Neutrophil (primary cell): ENCODE results near the gene UGT1A4.

Source experiments
- H3K27ac ChIP-seq: fragments of 200-600 bp; sonication (generic); 2 replicates; pipeline ENCODE4 v1.5.1; 2016; ENCODE audit warnings: mild to moderate bottlenecking, moderate library complexity
- H3K27me3 ChIP-seq: fragments of 200-600 bp; sonication (generic); 2 replicates; pipeline ENCODE4 v1.6.0; 2016; ENCODE audit warnings: mild to moderate bottlenecking
- H3K36me3 ChIP-seq: fragments of 200-600 bp; sonication (generic); 2 replicates; pipeline ENCODE4 v1.5.1; 2017
- H3K4me1 ChIP-seq, 2 experiments: fragments of 200-600 bp in 1 of 2; sonication (generic) in 1 of 2; 1 replicate in 1 of 2; 2 replicates in 1 of 2; pipeline versions ENCODE4 v1.5.1 to v1.6.1; 2013 to 2016; ENCODE audit warnings: low read depth in 1 of 2, low read length in 1 of 2, mild to moderate bottlenecking in 1 of 2, moderate library complexity in 1 of 2; ENCODE audit not compliant: control insufficient read depth in 1 of 2, insufficient read depth in 1 of 2
- H3K4me3 ChIP-seq, 2 experiments: fragments of 200-600 bp in 1 of 2; sonication (generic) in 1 of 2; 1 replicate in 1 of 2; 2 replicates in 1 of 2; pipeline ENCODE4 v1.5.1; 2013 to 2016; ENCODE audit warnings: low read depth in 1 of 2, low read length in 1 of 2, mild to moderate bottlenecking in 1 of 2, moderate library complexity in 1 of 2
- H3K9me3 ChIP-seq: fragments of 200-600 bp; sonication (generic); 2 replicates; pipeline ENCODE4 v1.5.1; 2016
- CTCF ChIP-seq: fragments of 200-600 bp; sonication (generic); IDR thresholded peaks from 2 replicates; pipeline ENCODE4 v1.5.1; 2016; ENCODE audit warnings: antibody characterized with exemption

UGT1A4 gene

GRCh38 chr2:233795735-233796171 is 77.2 kb downstream of the UGT1A4 start:
- no peak overlapping the region for H3K27ac ChIP-seq
- no peaks in the 10 kb centered on the region for H3K9me3 ChIP-seq
- no peaks in the 10 kb centered on the region for H3K36me3 ChIP-seq
- no peak for TF ChIP-seq CTCF
- no peaks in the 10 kb centered on the region for H3K4me1 ChIP-seq
- H3K4me3 ChIP-seq = no peak overlapping the region
- H3K27me3 ChIP-seq = no peaks in the 10 kb centered on the region

GRCh38 chr2:233796254-233796653 is 77.7 kb downstream of the UGT1A4 start:
- H3K4me1 ChIP-seq = no peaks in the 10 kb centered on the region
- no peaks in the 10 kb centered on the region for H3K27me3 ChIP-seq
- H3K36me3 ChIP-seq = no peaks in the 10 kb centered on the region
- no peak overlapping the region for H3K4me3 ChIP-seq
- H3K9me3 ChIP-seq = no peaks in the 10 kb centered on the region
- TF ChIP-seq CTCF = no peak
- H3K27ac ChIP-seq = no peak overlapping the region

GRCh38 chr2:233798335-233799086 is 80.0 kb downstream of the UGT1A4 start:
- TF ChIP-seq CTCF = no peak
- Histone ChIP-seq H3K27ac (no peak overlapping the region), H3K4me1 (no peaks in the 10 kb centered on the region), H3K9me3 (no peaks in the 10 kb centered on the region), H3K4me3 (no peak overlapping the region), H3K27me3 (no peaks in the 10 kb centered on the region), H3K36me3 (no peaks in the 10 kb centered on the region)

GRCh38 chr2:233799087-233799665 is 80.6 kb downstream of the UGT1A4 start:
- no peaks in the 10 kb centered on the region for H3K27me3 ChIP-seq
- no peak overlapping the region for H3K4me3 ChIP-seq
- no peaks in the 10 kb centered on the region for H3K9me3 ChIP-seq
- no peaks in the 10 kb centered on the region for H3K36me3 ChIP-seq
- no peak overlapping the region for H3K27ac ChIP-seq
- TF ChIP-seq CTCF = no peak
- no peaks in the 10 kb centered on the region for H3K4me1 ChIP-seq

GRCh38 chr2:233799716-233800115 is 81.2 kb downstream of the UGT1A4 start:
- TF ChIP-seq CTCF = no peak
- no peaks in the 10 kb centered on the region for H3K4me1 ChIP-seq
- H3K4me3 ChIP-seq = no peak overlapping the region
- no peaks in the 10 kb centered on the region for H3K36me3 ChIP-seq
- H3K27me3 ChIP-seq = no peaks in the 10 kb centered on the region
- H3K27ac ChIP-seq = no peak overlapping the region
- H3K9me3 ChIP-seq = no peaks in the 10 kb centered on the region
